Stimulated activated CD8-positive, alpha-beta memory T cell treated with anti-CD3 and anti-CD28 coated beads, Interleukin-4, amount 100 ng/mL, for 24 hours (primary cell): Measurements from ENCODE around the gene BTBD9.

Source experiments
- DNase-seq: peaks from one replicate; pipeline ENCODE4 v3.0.0-alpha.2; 2020; ENCODE audit warnings: low read depth

Gene BTBD9

DNA sequence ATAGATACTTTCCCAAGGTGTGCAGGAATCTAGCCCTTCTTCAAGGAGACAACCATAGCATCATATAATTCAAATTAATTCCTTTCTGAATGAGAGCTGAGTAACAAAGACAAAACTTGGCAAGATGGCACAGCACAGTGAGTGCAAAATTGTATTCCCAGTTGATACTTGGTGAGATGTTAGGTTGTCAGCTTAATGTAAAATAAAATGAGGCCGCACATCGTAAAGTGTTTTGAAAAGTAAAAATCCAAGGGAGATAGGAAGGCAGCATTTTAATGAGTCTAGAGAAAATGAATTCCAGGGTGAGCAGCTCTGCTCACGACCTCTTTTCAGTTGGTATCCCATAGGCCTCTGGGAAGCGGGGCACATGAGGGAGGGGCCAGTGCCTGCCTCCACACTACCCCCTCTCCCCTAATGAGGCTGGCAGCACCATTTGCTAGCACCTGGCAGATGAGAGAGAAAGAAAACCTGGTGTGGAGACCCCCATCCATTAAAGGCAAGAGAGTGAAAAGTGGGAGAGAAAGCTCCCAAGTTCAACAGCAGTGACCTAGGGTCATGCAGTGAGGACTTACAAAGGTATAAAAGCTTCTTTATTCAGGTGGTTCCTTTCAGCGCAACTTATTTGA is 158.4 kb downstream of the BTBD9 start:
- DNase-seq = no peak

GRCh38 chr6:38480036-38480435 is 159.7 kb downstream of the BTBD9 start:
- DNase-seq = no peak

DNA sequence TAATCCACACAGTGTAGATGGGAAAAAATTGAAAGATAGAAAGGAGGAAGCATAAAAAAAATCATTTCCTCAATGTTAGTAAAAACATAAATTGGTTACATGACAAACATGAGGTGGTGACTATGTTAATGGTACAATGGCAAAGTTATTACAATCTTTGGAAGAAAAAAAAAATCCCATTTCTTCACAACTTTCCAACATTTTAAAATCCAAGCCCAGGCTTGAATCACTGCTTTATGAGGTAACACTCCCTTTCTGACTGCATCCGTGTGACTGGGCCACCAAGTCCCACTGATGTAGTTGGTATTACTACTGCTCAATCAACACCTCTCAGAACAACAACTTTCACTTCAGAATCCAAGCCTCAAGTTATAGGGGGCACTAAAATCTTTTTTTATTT is 160.4 kb downstream of the BTBD9 start:
- DNase-seq = no peak

DNA sequence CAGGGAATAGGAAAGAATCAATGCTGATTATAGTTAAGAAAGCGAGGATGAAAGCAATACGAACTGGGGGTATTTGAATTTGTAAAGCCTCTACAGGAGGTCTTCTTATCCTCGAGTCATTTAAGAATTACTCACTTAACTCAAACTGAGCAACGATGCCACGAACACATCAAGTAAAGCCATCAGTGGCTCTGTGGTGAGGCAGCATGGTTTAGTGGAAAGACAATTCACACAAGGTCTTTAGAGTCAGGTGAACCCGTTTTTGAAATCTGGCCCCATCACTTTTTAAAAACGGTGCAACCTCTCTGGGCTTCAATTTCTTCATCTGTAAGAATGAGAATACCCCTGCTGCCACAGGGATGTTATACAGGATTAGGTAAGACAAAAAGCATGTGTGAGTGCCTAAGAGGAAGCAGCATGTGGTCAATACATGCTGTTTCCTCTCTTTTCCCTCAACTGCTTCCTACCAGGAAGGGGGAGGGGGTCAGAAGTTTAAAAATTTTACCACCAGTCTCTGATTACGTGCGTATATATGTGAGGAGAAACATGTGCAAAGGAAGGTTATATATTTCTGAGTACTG is 162.0 kb downstream of the BTBD9 start:
- DNase-seq = no peak

GRCh38 chr6:38476888-38477287 is 162.8 kb downstream of the BTBD9 start:
- DNase-seq = no peak

- no peak for DNase-seq
Measured at GRCh38 chr6:38476141-38476540, 163.6 kb downstream of the BTBD9 start.

GRCh38 chr6:38470548-38470947 is 169.2 kb downstream of the BTBD9 start:
- DNase-seq = no peak

DNA sequence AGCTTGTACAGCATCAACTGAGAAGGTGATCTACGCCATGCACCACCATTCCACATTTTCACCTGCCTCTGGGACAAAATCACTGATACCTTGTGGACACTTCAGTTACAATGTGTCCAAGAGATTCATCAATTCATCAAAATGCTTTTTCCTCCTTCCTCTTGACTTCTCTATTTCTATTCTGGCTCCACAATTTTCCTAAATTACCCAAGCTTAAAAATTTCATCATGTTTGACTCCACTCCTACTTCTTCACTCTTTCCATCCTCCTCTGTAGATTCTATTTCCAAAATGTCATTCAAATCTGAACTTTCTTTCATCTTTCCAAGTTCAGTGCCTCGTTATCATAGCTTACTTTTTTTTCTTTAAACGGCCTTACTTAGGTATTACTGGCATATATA is 172.2 kb downstream of the BTBD9 start:
- DNase-seq = no peak

DNA sequence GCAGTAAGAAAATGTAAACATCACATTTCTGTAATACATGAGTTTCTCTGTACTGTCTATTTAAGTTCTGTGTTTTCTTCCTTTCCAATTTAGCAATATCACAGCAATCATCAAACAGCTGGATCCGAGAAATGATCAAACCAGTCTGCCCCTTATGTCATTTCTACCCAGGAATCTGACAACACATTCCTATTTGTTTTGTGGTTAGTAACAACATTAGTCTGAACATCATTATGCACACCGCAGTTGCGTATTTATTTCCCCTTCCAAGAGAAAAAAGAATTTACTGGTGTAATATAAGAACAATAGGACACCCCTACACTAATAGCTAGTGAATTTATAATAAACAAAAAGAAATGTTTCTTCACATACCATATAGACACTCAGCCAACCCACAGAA is 179.5 kb downstream of the BTBD9 start:
- DNase-seq = no peak

- no peak for DNase-seq
Measured at GRCh38 chr6:38459291-38459690, 180.4 kb downstream of the BTBD9 start.

DNA sequence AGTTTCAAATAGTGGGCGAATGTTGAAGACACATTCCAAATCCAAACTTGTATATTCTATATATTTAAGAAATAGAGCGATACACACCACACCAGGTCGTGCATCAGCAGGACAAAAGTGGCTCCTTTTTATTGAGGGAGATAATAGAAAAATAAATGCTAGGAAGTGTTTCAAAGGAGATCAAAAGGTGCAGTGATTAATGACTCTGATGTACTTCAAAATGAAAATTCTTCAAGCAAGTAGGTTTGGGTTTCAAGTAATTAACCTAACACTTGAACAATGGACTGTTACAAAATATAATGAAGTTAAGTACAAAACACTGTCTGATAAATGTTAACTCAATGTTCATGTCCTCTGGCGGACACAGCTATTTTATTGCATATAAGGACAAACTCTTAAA is 185.9 kb downstream of the BTBD9 start:
- DNase-seq = no peak

- no peak for DNase-seq
Measured at GRCh38 chr6:38452816-38453660, 186.7 kb downstream of the BTBD9 start.

DNA sequence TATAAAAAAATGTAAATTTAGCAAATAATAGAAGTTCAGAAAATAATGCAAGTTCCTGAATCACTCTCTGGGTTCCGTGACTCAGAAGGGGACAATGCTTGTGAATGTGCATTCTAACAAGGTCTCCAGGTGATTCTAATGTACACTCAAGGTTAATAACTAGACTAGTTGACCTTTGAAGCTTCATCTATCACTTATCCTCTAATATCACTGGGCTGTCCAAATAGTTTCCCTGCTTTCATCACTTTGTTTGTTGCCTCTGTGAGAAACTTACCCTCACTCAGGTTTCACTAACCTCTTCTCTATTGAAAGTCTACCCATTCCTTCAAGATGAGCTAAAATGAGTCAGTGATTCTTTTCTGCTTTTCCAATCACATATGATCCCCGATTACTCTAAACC is 189.0 kb downstream of the BTBD9 start:
- DNase-seq = no peak

DNA sequence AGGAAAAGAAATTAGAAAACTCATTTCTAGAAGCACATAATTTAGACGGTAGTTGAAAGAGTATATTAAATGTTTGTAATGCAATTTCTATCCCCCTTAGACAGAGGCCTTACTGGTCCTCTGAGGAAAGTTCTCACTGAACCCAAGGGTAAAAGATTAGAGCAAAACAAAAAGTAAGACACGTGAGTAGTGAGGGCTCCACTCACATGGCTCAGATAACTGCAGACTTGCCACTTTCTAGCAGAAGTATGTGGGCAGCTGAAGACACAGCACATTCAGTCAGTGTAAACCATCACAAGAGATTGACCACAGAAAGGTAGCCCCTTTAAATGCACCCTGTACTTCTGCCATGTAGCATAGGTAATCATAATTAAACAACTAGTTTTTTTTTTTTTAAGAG is 193.8 kb downstream of the BTBD9 start:
- DNase-seq = no peak

- no peak for DNase-seq
Measured at GRCh38 chr6:38445336-38445735, 194.4 kb downstream of the BTBD9 start.

DNA sequence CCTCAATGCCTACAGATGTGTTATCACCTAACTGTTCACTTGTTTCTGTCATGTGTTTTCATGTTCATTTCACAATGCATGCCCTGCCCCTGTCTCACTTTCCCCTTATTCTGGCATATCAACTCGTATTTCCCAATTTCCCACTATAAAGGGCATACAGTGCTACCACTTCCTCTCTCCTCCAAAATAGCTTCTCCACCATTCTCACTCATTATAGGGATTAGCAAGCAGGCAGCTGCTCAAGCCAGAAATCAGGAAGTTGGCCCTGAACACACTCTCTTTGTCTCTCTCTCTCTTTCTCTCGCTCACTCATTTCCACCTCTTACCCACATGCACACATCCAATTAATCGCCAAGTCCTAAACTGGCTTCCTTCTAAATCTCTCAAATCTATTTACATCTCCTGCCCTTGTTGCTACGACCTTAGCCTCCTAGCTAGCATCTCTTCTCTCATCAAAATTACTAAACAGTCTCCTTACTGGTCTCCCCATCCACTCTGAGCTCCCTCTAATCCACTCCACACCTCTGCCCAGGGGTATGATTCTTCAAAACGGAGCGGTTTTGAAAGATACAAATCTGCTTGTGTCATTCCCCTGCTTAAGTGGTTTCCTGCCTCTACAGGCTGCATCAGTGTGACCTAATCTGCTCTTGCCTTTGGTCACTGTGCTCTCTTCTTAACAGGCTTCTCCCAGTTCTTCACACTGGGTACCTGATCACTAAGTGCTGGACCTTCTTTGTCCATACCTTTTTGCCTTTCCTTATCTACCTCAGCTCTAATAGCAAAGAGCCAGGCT is 196.2 kb downstream of the BTBD9 start:
- no peak for DNase-seq

- DNase-seq = no peak
Measured at GRCh38 chr6:38438097-38438496, 201.6 kb downstream of the BTBD9 start.

DNA sequence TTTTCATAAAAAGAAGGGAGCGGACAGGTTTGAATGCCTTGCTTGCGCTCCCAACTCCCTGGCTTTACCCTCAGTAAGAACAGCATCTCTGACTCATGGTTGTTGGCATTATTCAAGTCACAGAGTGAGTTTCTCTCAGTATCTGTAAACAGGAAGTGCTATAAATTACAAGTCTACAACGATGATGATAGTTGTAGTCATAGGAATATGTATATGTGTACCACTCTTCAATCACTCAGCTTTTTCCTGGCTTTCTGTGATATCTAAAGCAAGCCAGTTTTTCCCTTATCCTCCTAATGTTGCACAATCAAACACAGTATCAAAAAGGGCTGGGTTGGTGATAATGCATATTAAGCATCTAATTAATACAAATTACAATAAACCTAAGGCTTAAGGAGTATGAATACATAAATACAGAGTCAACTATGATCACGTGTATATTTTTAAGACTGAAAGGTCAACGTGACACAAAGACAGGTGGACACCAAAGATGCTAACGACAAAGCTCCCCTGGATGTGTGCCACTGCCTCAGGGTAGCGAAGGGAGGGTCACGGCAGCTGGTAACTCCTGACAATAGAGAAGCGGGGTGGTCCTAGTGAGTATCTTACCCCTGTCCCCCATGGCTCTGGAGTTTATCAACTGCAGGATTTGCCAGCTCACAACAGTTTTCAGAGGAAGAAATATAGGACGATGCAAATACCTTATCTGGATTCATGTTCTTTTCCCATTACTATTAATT is 202.8 kb downstream of the BTBD9 start:
- DNase-seq = no peak

GRCh38 chr6:38435330-38435729 is 204.4 kb downstream of the BTBD9 start:
- DNase-seq = no peak

- no peak for DNase-seq
Measured at GRCh38 chr6:38434051-38434450, 205.7 kb downstream of the BTBD9 start.

GRCh38 chr6:38432479-38432878 is 207.2 kb downstream of the BTBD9 start:
- DNase-seq = no peak

- DNase-seq = no peak
Measured at GRCh38 chr6:38432079-38432478, 207.7 kb downstream of the BTBD9 start.
